ENCODE measurements around the gene RPUSD4. TPM values are rescaled to one million over a fixed set of nuclear protein-coding genes. Genes with fewer than 3 reads are reported as not detected.

RPUSD4 gene
- total RNA-seq, 4 donors from 2014 or later = 53.3 to 93.8 (median 69.2) TPM

- DNase-seq (no peak), ATAC-seq (no peak)
- Histone ChIP-seq H3K4me3 (no peak overlapping the region), H3K27me3 (no peaks in the 10 kb centered on the region), H3K9me3 (no peaks in the 10 kb centered on the region), H3K4me1 (peaks cover 54 to 71% of the 10 kb centered on the region in 2 donors), H3K27ac (peak overlapping the region; percentile 77 to 95 (median 92)), H3K36me3 (peaks cover 0 to 76% of the 10 kb centered on the region in 2 donors)
- intact Hi-C loops (cut with DNase I; ENCODE audit: low total_unique reads) (loop anchor here (5.0 to 10.0 kb wide), 2 partner anchors 93 to 801 kb away; no protein-coding TSS in a partner anchor), in situ Hi-C loops (cut with MboI; ENCODE audit: low sequenced_read_pairs in 4 of 4) (loop anchor here in 1 of 4 donors (25.0 kb wide), 1 partner anchor 618 kb away; the partner anchor contains the start of gene STT3A)
- no peak for TF ChIP-seq CTCF (IDR thresholded peaks at IDR 0.05 in 4 of 5, conservative IDR thresholded peaks at IDR 0.05 in 1 of 5)
Measured at GRCh38 chr11:126205359-126205758, 6.1 kb downstream of the RPUSD4 start.

DNA sequence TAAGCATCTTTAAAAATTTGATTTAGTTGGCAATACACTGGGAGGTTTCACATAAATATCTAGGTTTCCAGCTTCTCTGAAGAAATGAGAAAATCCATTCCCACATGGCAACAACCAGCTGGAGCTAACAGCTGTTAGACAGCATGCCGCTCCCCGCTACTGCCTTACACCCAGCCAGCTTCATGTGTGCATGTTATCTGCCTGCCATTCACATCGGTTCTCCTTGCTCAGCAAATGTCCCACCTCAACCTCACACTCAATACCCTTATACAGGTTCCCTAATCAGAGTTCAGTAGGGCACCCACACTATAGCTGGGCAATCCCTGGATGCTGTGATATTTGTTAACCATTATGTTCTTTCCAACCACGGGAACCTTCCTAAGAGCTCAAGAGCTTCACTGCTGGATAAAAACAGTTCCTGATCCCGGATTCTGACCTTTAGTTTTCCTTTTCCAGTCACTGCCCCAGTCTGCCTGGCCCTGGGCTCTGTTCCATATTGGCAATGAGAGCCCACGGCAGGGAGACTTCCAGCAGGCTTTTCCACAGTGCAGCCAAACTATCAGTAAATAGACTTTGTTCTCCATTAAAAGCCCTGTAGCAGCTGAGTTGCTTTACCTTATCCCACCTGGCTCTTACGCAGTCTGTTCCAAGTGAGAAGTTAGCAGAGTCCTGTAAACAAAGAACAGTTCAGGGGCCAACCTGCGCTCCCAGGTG, 8.6 kb downstream of the RPUSD4 start:
- ATAC-seq (peak in 1 of 2 donors; percentile 40), DNase-seq (peak in 1 of 2 donors; percentile 51)
- Histone ChIP-seq H3K27me3 (no peaks in the 10 kb centered on the region), H3K27ac (peak overlapping the region; percentile 71 to 95 (median 92)), H3K4me1 (peaks cover 68 to 85% of the 10 kb centered on the region in 2 donors), H3K4me3 (peak overlapping the region in 1 of 4 donors; percentile 22), H3K36me3 (peaks cover 0 to 70% of the 10 kb centered on the region in 2 donors), H3K9me3 (no peaks in the 10 kb centered on the region)
- intact Hi-C loops (cut with DNase I; ENCODE audit: low total_unique reads) (loop anchor here (10.0 kb wide), 1 partner anchor 798 kb away; no protein-coding TSS in a partner anchor), in situ Hi-C loops (cut with MboI; ENCODE audit: low sequenced_read_pairs in 4 of 4) (loop anchor here in 1 of 4 donors (25.0 kb wide), 1 partner anchor 616 kb away; the partner anchor contains the start of gene STT3A)
- no peak for TF ChIP-seq POLR2A (IDR thresholded peaks at IDR 0.05)

GRCh38 chr11:126198648-126199047, 12.8 kb downstream of the RPUSD4 start:
- H3K27me3 ChIP-seq = no peaks in the 10 kb centered on the region
- peaks cover 0 to 52% of the 10 kb centered on the region in 2 donors for H3K36me3 ChIP-seq
- no peak for ATAC-seq
- H3K4me1 ChIP-seq = peaks cover 87 to 97% of the 10 kb centered on the region in 2 donors
- intact Hi-C loops (cut with DNase I; ENCODE audit: low total_unique reads) (no loop called here), in situ Hi-C loops (cut with MboI; ENCODE audit: low sequenced_read_pairs in 4 of 4) (loop anchor here in 2 of 4 donors (10.0 kb wide), 3 partner anchors 84 to 264 kb away; partner anchors contain the start of gene CDON (in 1 of the 2))
- H3K9me3 ChIP-seq = no peaks in the 10 kb centered on the region
- H3K27ac ChIP-seq = peak overlapping the region; percentile 78 to 95 (median 92)
- DNase-seq = no peak
- no peak overlapping the region for H3K4me3 ChIP-seq
- TF ChIP-seq POLR2A (IDR thresholded peaks at IDR 0.05) (no peak), CTCF (IDR thresholded peaks at IDR 0.05 in 4 of 5, conservative IDR thresholded peaks at IDR 0.05 in 1 of 5) (no peak)

DNA sequence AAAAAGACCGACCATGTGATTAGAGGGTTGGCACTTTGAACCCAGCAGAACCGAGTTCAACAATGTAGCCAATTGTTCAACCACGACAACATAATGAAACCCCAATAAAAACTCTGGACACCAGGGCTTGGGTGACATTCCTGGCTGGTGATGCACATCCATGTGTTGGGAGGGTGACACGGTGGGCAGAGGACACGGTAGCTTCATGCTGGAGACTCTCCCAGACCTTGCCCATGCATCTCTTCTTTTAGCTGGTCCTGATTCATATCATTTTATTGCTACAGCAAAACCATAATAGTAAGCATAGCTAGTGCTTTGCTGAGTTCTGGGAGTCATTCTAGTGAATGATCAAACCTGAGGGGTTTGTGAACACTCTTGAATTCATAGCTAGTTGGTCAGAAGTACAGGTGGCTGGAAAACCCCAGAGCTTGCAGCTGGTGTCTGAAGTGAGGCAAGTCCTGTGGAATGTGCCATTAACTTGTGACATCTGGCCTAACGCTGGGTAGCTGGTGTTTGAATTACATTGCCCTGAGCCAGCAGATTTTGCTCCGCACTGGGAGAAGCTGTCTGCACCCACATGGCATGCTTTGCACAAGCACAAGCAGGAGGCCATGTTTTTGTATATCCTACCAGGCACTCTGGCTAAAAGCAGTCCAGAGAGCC, 14.0 kb downstream of the RPUSD4 start:
- in situ Hi-C loops (cut with MboI; ENCODE audit: low sequenced_read_pairs in 4 of 4) (loop anchor here in 2 of 4 donors (10.0 kb wide), 3 partner anchors 83 to 263 kb away; partner anchors contain the start of gene CDON (in 1 of the 2)), intact Hi-C loops (cut with DNase I; ENCODE audit: low total_unique reads) (loop anchor here (2.0 kb wide), 1 partner anchor 135 kb away; the partner anchor contains the start of gene CDON)
- peak; percentile 88 to 94 for DNase-seq
- H3K9me3 ChIP-seq = no peaks in the 10 kb centered on the region
- H3K27me3 ChIP-seq = no peaks in the 10 kb centered on the region
- peaks cover 0 to 52% of the 10 kb centered on the region in 2 donors for H3K36me3 ChIP-seq
- H3K4me1 ChIP-seq = peaks cover 76 to 87% of the 10 kb centered on the region in 2 donors
- TF ChIP-seq CTCF (IDR thresholded peaks at IDR 0.05 in 4 of 5, conservative IDR thresholded peaks at IDR 0.05 in 1 of 5) (no peak), POLR2A (IDR thresholded peaks at IDR 0.05) (no peak)
- peak overlapping the region; percentile 78 to 95 (median 92) for H3K27ac ChIP-seq
- ATAC-seq = peak; percentile 95 to 96
- no peak overlapping the region for H3K4me3 ChIP-seq

Data from gastrocnemius medialis (tissue), 4 donors.